T-cell (primary cell): ENCODE measurements around the gene SNAI3. TPM values are rescaled to one million over a fixed set of nuclear protein-coding genes. Genes with fewer than 3 reads are reported as not detected.
"Not testable (repeated sequence)": the region's sequence is repeated elsewhere in the genome, so short reads cannot be mapped to it uniquely, and the experiment has no call there.

Experiments used
- ATAC-seq, 4 experiments: fragments of 200-7000 bp in 3 of 4; fragments of 150-1000 bp in 1 of 4; cut with Tn5 transposase; replicated peaks in 1 of 4; 1 replicate in 3 of 4; 2 replicates in 1 of 4; pipeline ENCODE4 v1.10.0; 2021; ENCODE audit warnings: moderate library complexity in 3 of 4, mild to moderate bottlenecking in 2 of 4, moderate number of reproducible peaks in 1 of 4
- CTCF ChIA-PET, 2 donors: fragments of 300-600 bp; sonication (Branson Sonifier 250); formaldehyde crosslinking; loops; one replicate each; lab custom pipeline; 2022; ENCODE audit warnings: antibody characterized with exemption in 2 of 2; lab: Charles Lee
- POLR2A ChIA-PET, 2 donors: fragments of 300-600 bp; sonication (Branson Sonifier 250); formaldehyde crosslinking; loops; one replicate each; lab custom pipeline; 2022; ENCODE audit warnings: antibody characterized with exemption in 2 of 2; lab: Charles Lee
- DNase-seq, 35 experiments: peaks; one replicate each; pipeline versions ENCODE4 v3.0.0 to v3.0.0-alpha.2; 2013 to 2023
- H3K27ac ChIP-seq: one replicate; pipeline ENCODE4 v1.5.1; 2013; ENCODE audit warnings: low read length
- H3K27me3 ChIP-seq, 2 experiments: replicated peaks in 1 of 2; 1 replicate in 1 of 2; 2 replicates in 1 of 2; pipeline versions ENCODE4 v1.6.1 to v1.7.0; 2013; ENCODE audit warnings: low read length in 1 of 2, mixed read lengths in 1 of 2; ENCODE audit not compliant: control insufficient read depth in 2 of 2, insufficient read depth in 2 of 2; ENCODE audit errors: extremely low read depth in 1 of 2
- H3K36me3 ChIP-seq, 2 donors: 1 replicate in 1 of 2; 2 replicates in 1 of 2; pipeline versions ENCODE4 v1.6.1 to v1.7.0; 2013; ENCODE audit warnings: low read length in 1 of 2; ENCODE audit not compliant: control insufficient read depth in 2 of 2, insufficient read depth in 1 of 2; ENCODE audit errors: extremely low read depth in 1 of 2
- H3K4me1 ChIP-seq, 2 experiments: 1 replicate in 1 of 2; 2 replicates in 1 of 2; pipeline versions ENCODE4 v1.6.1 to v1.7.0; 2013; ENCODE audit warnings: low read length in 2 of 2, mixed read lengths in 1 of 2; ENCODE audit not compliant: insufficient read depth in 2 of 2, control insufficient read depth in 1 of 2; ENCODE audit errors: extremely low read depth in 1 of 2
- H3K4me3 ChIP-seq, 2 donors: 1 replicate in 1 of 2; 2 replicates in 1 of 2; pipeline versions ENCODE4 v1.5.1 to v1.7.0; 2013; ENCODE audit warnings: mild to moderate bottlenecking in 2 of 2, low read length in 1 of 2, moderate library complexity in 1 of 2; ENCODE audit not compliant: control insufficient read depth in 1 of 2; ENCODE audit errors: extremely low read depth in 1 of 2
- H3K9me3 ChIP-seq: 2 replicates; pipeline ENCODE4 v1.7.0; 2013
- H3K27ac Mint-ChIP-seq, 2 donors: one replicate each; pipeline ENCODE4 v1.8.0; 2020 to 2021; ENCODE audit warnings: mild to moderate bottlenecking in 2 of 2, mixed read lengths in 2 of 2
- H3K27me3 Mint-ChIP-seq, 2 donors: one replicate each; pipeline ENCODE4 v1.8.0; 2021 to 2022; ENCODE audit warnings: mixed read lengths in 2 of 2
- H3K36me3 Mint-ChIP-seq: one replicate; pipeline ENCODE4 v1.8.0; 2021; ENCODE audit warnings: mixed read lengths
- H3K4me1 Mint-ChIP-seq, 3 donors: one replicate each; pipeline ENCODE4 v1.8.0; 2020 to 2022; ENCODE audit warnings: mixed read lengths in 3 of 3, mild to moderate bottlenecking in 1 of 3
- H3K4me3 Mint-ChIP-seq, 3 donors: one replicate each; pipeline ENCODE4 v1.8.0; 2020 to 2022; ENCODE audit warnings: mild to moderate bottlenecking in 3 of 3, mixed read lengths in 3 of 3, moderate library complexity in 3 of 3
- H3K9me3 Mint-ChIP-seq, 3 donors: one replicate each; pipeline ENCODE4 v1.8.0; 2020 to 2022; ENCODE audit warnings: mixed read lengths in 3 of 3
- WGBS: methylation state at CpG from one replicate; pipeline ENCODE4 v1.1.5; 2013; ENCODE audit warnings: missing lambda C conversion rate; ENCODE audit not compliant: insufficient coverage; 5-methylcytosine and 5-hydroxymethylcytosine counted together
- total RNA-seq, 35 experiments: library from RNA in 6 of 35; stranded (reverse) in 6 of 35; fragments of 120-200 nt in 1 of 35; gene quantifications; one replicate each; pipeline versions ENCODE4 v1.2.1 to v1.2.4 and lab custom pipeline; 2013 to 2026

SNAI3 gene
- total RNA-seq, 5 donors from 2014 or later (not counting 1 experiment from before 2014, with no cell fraction given), result 5.2 to 20.4 (median 17.2) TPM

GRCh38 chr16:88669980-88670379 lies 16.3 kb downstream of the SNAI3 start:
- Mint-ChIP-seq H3K4me3 (no peak overlapping the region), H3K4me1 (peaks cover 0 to 4% (median 1%) of the 10 kb centered on the region in 3 donors), H3K27me3 (no peaks in the 10 kb centered on the region), H3K9me3 (no peaks in the 10 kb centered on the region), H3K36me3 (peaks cover 3% of the 10 kb centered on the region), H3K27ac (no peak overlapping the region)
- WGBS, result 95% methylated on average over 4 of the region's 10 CpGs
- ChIA-PET CTCF (no interaction called here), POLR2A (interaction anchor here in 1 of 2 donors (0.5 kb wide), 1 partner anchor 10 kb away, joined by 14 read pairs; no protein-coding TSS in a partner anchor)
- DNase-seq (no peak), ATAC-seq (no peak)
- Histone ChIP-seq H3K27me3 (no peaks in the 10 kb centered on the region), H3K9me3 (no peaks in the 10 kb centered on the region), H3K4me1 (no peaks in the 10 kb centered on the region), H3K4me3 (no peak overlapping the region), H3K36me3 (peaks cover 4 to 7% of the 10 kb centered on the region in 2 donors), H3K27ac (no peak overlapping the region)

DNA sequence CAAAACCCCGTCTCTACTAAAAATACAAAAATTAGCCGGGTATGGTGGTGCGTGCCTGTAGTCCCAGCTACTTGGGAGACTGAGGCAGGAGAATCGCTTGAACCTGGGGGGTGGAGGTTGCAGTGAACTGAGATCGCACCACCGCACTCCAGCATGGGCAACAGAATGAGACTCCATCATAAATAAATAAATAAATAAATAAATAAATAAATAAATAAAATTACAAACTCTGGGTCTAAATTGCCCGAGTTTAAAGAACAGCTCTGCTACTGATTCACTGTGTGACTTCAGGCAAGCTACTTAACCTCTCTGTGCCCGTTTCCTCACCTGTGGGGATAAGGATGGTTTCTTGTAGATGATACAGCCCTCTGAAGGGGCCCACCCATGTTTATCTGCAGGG lies 16.8 kb downstream of the SNAI3 start:
- H3K4me3 ChIP-seq, H3K27ac ChIP-seq, H3K27me3 Mint-ChIP-seq, H3K9me3 Mint-ChIP-seq, H3K36me3 Mint-ChIP-seq, CTCF ChIA-PET, H3K4me3 Mint-ChIP-seq, DNase-seq, ATAC-seq, H3K4me1 Mint-ChIP-seq, H3K36me3 ChIP-seq, POLR2A ChIA-PET, H3K9me3 ChIP-seq, H3K27me3 ChIP-seq, H3K27ac Mint-ChIP-seq, H3K4me1 ChIP-seq: not testable (repeated sequence)
- 80% methylated on average over 1 of the region's 8 CpGs for WGBS

- H3K4me1 Mint-ChIP-seq, result peaks cover 0 to 12% (median 8%) of the 10 kb centered on the region in 3 donors
- no peak overlapping the region for H3K4me3 Mint-ChIP-seq
- H3K27me3 Mint-ChIP-seq, result no peaks in the 10 kb centered on the region
- WGBS, result 98% methylated on average over 5 of the region's 5 CpGs
- no peaks in the 10 kb centered on the region for H3K9me3 Mint-ChIP-seq
- Histone ChIP-seq H3K4me1 (peaks cover 0 to 10% of the 10 kb centered on the region in 2 experiments), H3K4me3 (no peak overlapping the region), H3K27me3 (no peaks in the 10 kb centered on the region), H3K9me3 (no peaks in the 10 kb centered on the region), H3K27ac (no peak overlapping the region), H3K36me3 (peaks cover 0 to 4% of the 10 kb centered on the region in 2 donors)
- DNase-seq, result no peak
- no peak overlapping the region for H3K27ac Mint-ChIP-seq
- peaks cover 3% of the 10 kb centered on the region for H3K36me3 Mint-ChIP-seq
- no peak for ATAC-seq
- ChIA-PET POLR2A (no interaction called here), CTCF (interaction anchor here in 1 of 2 donors (0.6 kb wide), 1 partner anchor 1197 kb away, joined by 3 read pairs; no protein-coding TSS in a partner anchor)
These were observed 18.8 kb downstream of the SNAI3 start for GRCh38 chr16:88667461-88667860.

DNA sequence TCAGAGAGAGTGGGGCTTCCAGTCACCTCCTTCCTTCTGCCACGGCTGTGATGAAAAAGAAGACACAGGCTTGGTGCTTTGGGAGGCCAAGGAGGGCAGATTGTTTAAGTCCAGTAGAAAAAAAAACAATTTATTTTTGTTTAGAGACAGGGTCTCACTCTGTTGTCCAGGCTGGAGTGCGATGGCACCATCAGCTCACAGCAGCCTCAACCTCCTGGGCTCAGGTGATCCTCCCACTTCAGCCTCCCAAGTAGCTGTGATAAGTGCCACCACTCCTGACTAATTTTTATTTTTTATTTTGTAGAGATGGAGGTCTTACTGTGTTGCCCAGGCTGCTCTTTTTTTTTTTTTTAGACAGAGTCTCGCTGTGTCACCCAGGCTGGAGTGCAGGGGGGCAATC lies 20.7 kb downstream of the SNAI3 start:
- Histone ChIP-seq H3K4me1 (peaks cover 6 to 16% of the 10 kb centered on the region in 2 experiments), H3K27me3 (no peaks in the 10 kb centered on the region), H3K27ac (no peak overlapping the region), H3K4me3 (no peak overlapping the region), H3K36me3 (no peaks in the 10 kb centered on the region), H3K9me3 (no peaks in the 10 kb centered on the region)
- WGBS, result 100% methylated on average over 1 of the region's 3 CpGs
- Mint-ChIP-seq H3K9me3 (no peaks in the 10 kb centered on the region), H3K4me1 (peaks cover 12 to 24% (median 20%) of the 10 kb centered on the region in 3 donors), H3K36me3 (peaks cover 3% of the 10 kb centered on the region), H3K27ac (no peak overlapping the region), H3K4me3 (peak overlapping the region in 1 of 3 donors; percentile 44), H3K27me3 (no peaks in the 10 kb centered on the region)
- ChIA-PET CTCF (interaction anchor here in 1 of 2 donors (0.7 kb wide), 1 partner anchor 73 kb away, joined by 6 read pairs; no protein-coding TSS in a partner anchor), POLR2A (interaction anchor here in 1 of 2 donors (0.6 kb wide), 1 partner anchor 36 kb away, joined by 4 read pairs; no protein-coding TSS in a partner anchor)
- ATAC-seq (no peak), DNase-seq (no peak)

- ChIA-PET POLR2A (no interaction called here), CTCF (no interaction called here)
- WGBS, result 87% methylated on average over 4 of the region's 4 CpGs
These were observed 21.2 kb downstream of the SNAI3 start for GRCh38 chr16:88665148-88665547.

DNA sequence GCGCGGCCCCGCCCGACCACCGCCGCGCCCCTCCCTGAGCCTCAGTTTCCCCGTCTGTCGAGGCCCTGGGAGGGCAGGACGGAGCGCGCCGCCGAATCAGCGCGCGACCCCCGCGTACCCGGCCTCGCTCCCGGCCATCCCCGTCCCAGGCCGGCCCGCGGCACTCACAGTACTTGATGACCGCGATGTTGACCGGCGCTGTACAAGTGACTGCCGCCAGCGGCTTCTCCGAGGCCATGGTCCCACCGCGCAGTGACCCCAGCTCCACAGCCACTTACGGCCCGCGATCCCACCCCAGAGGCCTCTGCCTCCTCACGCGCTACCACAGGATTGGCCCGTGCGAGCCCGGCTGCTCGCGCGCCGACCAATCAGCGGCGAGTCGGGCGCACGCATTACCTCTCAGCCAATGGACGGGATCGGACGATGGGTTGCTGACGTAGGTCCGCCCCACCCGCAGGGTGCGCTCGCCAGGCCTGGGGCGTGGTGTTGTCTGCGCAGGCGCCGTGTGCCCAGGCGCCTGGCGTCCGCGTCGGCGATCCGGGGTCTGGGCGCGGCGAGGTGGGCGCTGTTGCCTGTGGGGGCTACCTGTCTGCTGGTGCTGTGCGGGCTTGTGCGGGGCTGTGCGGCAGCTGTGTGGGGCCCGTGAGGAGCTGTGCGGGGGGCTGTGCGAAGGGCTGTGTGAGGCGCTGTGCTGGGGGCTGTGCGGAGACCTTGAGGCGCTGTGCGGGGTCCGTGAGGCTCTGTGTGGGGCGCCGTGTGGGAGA lies 23.3 kb downstream of the SNAI3 start, which contains the start of gene MVD:
Gene MVD (minus strand): TSS at position 249 of the 764 bp plus-strand sequence. CDS start 11 bp downstream, at position 238.
- H3K4me3 ChIP-seq, result peak within 1 kb of the TSS; percentile 83 to 85
- ChIA-PET CTCF (interaction anchor here in 1 of 2 donors (0.6 to 1.1 kb wide), 2 partner anchors 23 to 143 kb away, joined by 3 to 8 read pairs; no protein-coding TSS in a partner anchor), POLR2A (no interaction called here)

More at GRCh38 chr16:88665148-88665547, 21.2 kb downstream of the SNAI3 start:
- H3K36me3 Mint-ChIP-seq, result peaks cover 3% of the 10 kb centered on the region
- H3K9me3 ChIP-seq, result no peaks in the 10 kb centered on the region
- H3K4me3 ChIP-seq, result no peak overlapping the region
- ATAC-seq (no peak), DNase-seq (no peak)
- H3K27me3 ChIP-seq, result no peaks in the 10 kb centered on the region
- peak overlapping the region in 1 of 2 donors; percentile 28 for H3K27ac Mint-ChIP-seq
- H3K27ac ChIP-seq, result no peak overlapping the region
- no peaks in the 10 kb centered on the region for H3K36me3 ChIP-seq
- peaks cover 6 to 16% of the 10 kb centered on the region in 2 experiments for H3K4me1 ChIP-seq
- no peaks in the 10 kb centered on the region for H3K9me3 Mint-ChIP-seq
- H3K4me1 Mint-ChIP-seq, result peaks cover 12 to 24% (median 20%) of the 10 kb centered on the region in 3 donors
- peak overlapping the region; percentile 35 to 87 (median 44) for H3K4me3 Mint-ChIP-seq
- no peaks in the 10 kb centered on the region for H3K27me3 Mint-ChIP-seq

More for the DNA sequence above, 23.3 kb downstream of the SNAI3 start, which contains the start of gene MVD:
- Histone ChIP-seq H3K4me1 (peaks cover 6 to 16% of the 10 kb centered on the region in 2 experiments), H3K27me3 (no peaks in the 10 kb centered on the region), H3K27ac (peak within 1 kb of the TSS; percentile 79), H3K9me3 (no peaks in the 10 kb centered on the region), H3K36me3 (peaks cover 0 to 2% of the 10 kb centered on the region in 2 donors)
- no peaks in the 10 kb centered on the region for H3K9me3 Mint-ChIP-seq
- no peaks in the 10 kb centered on the region for H3K36me3 Mint-ChIP-seq
- WGBS, result under 1% methylated on average over 88 of the region's 88 CpGs
- peak within 1 kb of the TSS; percentile 87 to 94 (median 87) for H3K4me3 Mint-ChIP-seq
- no peaks in the 10 kb centered on the region for H3K27me3 Mint-ChIP-seq
- peak; percentile 88 to 98 (median 94) for DNase-seq
- ATAC-seq, result peak; percentile 97 to 99 (median 98)
- peaks cover 12 to 24% (median 20%) of the 10 kb centered on the region in 3 donors for H3K4me1 Mint-ChIP-seq
- H3K27ac Mint-ChIP-seq, result peak within 1 kb of the TSS; percentile 88 to 91
